NCI-H446 treated with DMSO at 0.1 percent for 48 hours (cell line): Measurements from ENCODE around the gene AMFR.
"Not testable (repeated sequence)": the region's sequence is repeated elsewhere in the genome, so short reads cannot be mapped to it uniquely, and the experiment has no call there.

ENCODE experiments used
- DNase-seq: peaks from one replicate; lab custom pipeline; 2025; lab: John Stamatoyannopoulos, UW

Gene AMFR

GRCh38 chr16:56423584-56424403 lies 1.6 kb downstream of the AMFR start:
- DNase-seq, result no peak

DNA sequence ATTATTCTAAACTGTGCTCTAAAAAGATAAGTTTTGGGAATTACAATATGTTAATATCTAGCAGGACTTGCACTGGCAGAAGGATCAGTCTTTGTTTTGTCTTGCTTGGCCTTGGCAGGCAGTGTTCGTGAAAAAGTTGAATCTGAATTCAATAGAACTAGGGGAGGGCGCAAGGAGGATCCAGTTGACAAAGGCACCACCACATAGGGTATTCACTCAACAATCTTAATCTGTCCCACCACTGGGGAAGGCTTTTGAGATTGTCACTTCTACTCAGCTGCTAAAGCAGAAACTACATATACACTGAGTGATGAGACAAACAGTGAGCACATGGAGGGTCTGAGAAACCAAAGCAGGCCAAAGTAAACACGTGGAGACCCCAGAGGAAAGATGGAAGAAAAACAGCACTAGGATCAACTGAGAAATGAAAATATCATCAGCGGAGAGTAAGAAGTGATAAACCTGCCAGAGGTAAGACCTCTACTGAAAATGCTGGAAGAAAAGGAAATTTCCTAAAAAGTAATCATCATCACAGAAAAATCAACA lies 2.4 kb downstream of the AMFR start:
- DNase-seq, result no peak

GRCh38 chr16:56421976-56422669 lies 3.2 kb downstream of the AMFR start:
- no peak for DNase-seq

GRCh38 chr16:56421313-56421712 lies 4.0 kb downstream of the AMFR start:
- DNase-seq, result no peak

GRCh38 chr16:56420613-56421012 lies 4.7 kb downstream of the AMFR start:
- no peak for DNase-seq

- DNase-seq, result no peak
These were observed 5.4 kb downstream of the AMFR start for GRCh38 chr16:56419740-56420548.

DNA sequence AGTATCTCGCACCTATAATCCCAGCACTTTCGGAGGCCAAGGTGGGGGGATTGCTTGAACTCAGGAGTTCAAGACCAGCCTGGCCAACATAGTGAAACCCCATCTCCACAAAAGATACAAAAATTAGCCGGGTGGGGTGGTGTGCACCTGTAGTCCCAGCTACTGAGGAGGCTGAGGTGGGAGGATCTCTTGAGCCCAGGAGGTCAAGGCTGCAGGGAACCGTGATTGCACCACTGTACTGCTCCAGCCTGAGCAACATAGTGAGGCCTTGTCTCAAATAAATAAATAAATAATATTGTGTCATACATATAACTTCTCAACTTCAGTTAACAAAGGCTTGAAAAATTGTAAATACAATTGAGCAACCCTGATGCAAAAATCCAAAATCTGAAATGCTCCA lies 8.2 kb downstream of the AMFR start:
- DNase-seq, result no peak

GRCh38 chr16:56415875-56416274 lies 9.5 kb downstream of the AMFR start:
- DNase-seq, result no peak

GRCh38 chr16:56414366-56414765 lies 11.0 kb downstream of the AMFR start:
- no peak for DNase-seq

- no peak for DNase-seq
These were observed 12.0 kb downstream of the AMFR start for GRCh38 chr16:56413381-56413780.

GRCh38 chr16:56411624-56412023 lies 13.7 kb downstream of the AMFR start:
- no peak for DNase-seq

- DNase-seq, result no peak
These were observed 14.2 kb downstream of the AMFR start for GRCh38 chr16:56411123-56411522.

DNA sequence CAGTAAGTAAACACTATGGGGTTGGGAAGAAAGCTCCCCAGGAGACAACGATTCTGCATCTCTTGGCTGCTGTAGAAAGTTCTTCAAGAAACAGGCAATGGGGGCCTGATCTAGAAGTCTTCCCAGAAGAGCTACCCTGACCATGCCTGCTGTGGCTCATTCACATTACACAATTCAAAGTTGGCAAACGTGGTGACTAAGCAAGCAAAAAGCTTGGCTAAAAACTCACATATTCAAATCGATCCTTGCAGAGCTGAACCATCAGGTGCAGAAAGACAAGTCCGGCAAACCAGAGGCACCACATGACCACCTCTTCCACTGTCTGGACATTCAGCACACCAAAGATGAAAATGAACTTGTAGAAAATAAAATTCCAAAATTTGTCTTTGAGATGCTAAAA lies 16.1 kb downstream of the AMFR start:
- no peak for DNase-seq

- no peak for DNase-seq
These were observed 16.8 kb downstream of the AMFR start for GRCh38 chr16:56408379-56409098.

GRCh38 chr16:56405977-56406672 lies 19.2 kb downstream of the AMFR start:
- no peak for DNase-seq

- no peak for DNase-seq
These were observed 23.9 kb downstream of the AMFR start for GRCh38 chr16:56401482-56401881.

GRCh38 chr16:56400458-56400857 lies 24.9 kb downstream of the AMFR start:
- no peak for DNase-seq

- no peak for DNase-seq
These were observed 25.9 kb downstream of the AMFR start for GRCh38 chr16:56399486-56399885.

DNA sequence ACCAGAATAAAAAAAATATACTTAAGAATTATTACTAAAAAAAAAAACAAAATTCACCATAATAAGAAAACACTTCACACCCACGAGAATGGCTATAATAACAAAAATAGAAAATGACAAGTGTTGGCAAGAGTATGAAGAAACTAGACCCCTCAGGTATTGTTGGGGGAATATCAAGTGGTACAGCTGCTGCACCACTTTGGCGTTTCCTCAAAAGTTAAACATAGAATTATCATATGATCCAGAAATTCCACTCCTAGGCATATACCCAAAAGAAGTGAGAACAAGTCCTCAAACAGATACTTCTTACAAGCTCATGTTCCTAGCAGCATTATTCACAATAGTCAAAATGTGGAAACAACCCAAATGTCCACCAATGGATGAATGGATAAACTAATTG lies 26.3 kb downstream of the AMFR start:
- no peak for DNase-seq

DNA sequence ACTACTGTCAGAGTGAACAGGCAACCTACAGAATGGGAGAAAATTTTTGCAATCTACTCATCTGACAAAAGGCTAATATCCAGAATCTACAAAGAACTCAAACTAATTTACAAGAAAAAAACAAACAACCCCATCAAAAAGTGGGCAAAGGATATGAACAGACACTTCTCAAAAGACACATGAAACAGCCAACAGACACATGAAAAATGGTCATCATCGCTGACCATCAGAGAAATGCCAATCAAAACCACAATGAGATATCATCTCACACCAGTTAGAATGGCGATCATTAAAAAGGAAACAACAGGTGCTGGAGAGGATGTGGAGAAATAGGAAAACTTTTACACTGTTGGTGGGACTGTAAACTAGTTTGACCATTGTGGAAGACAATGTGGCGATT lies 28.6 kb downstream of the AMFR start:
- not testable (repeated sequence) for DNase-seq

- no peak for DNase-seq
These were observed 35.8 kb downstream of the AMFR start for GRCh38 chr16:56389554-56389953.
